Keratinocyte (primary cell): Measurements from ENCODE around the gene TRIP13. TPM values are rescaled to one million over a fixed set of nuclear protein-coding genes. Genes with fewer than 3 reads are reported as not detected.

ENCODE experiments used
- DNase-seq: peaks from one replicate; pipeline ENCODE4 v3.0.0-alpha.2; 2011; ENCODE audit warnings: low read depth, missing footprints, low spot score
- FAIRE-seq: peaks from 2 replicates; lab custom pipeline; 2011; peaks lifted over from hg19 to GRCh38; lab: Jason Lieb, UNC
- H2AFZ ChIP-seq: 2 replicates; pipeline ENCODE4 v1.6.0; 2012; ENCODE audit warnings: low read length, control low read depth, inconsistent platforms; ENCODE audit not compliant: control insufficient read depth
- H3K27ac ChIP-seq: 2 replicates; pipeline ENCODE4 v1.5.1; 2011; ENCODE audit warnings: low read length; ENCODE audit not compliant: control insufficient read depth, insufficient read depth
- H3K27me3 ChIP-seq: 3 replicates; pipeline ENCODE4 v1.6.0; 2011; ENCODE audit warnings: low read length; ENCODE audit not compliant: control insufficient read depth, insufficient read depth; ENCODE audit errors: extremely low read depth
- H3K36me3 ChIP-seq, 2 experiments: 2 replicates in 1 of 2; 3 replicates in 1 of 2; pipeline ENCODE4 v1.5.1; 2011; ENCODE audit warnings: low read length in 2 of 2, mild to moderate bottlenecking in 1 of 2; ENCODE audit not compliant: control insufficient read depth in 2 of 2, insufficient read depth in 2 of 2; ENCODE audit errors: extremely low read depth in 1 of 2
- H3K4me1 ChIP-seq: 3 replicates; pipeline ENCODE4 v1.5.1; 2011; ENCODE audit warnings: low read length; ENCODE audit not compliant: control insufficient read depth, insufficient read depth; ENCODE audit errors: extremely low read depth
- H3K4me2 ChIP-seq: 3 replicates; pipeline ENCODE4 v1.6.0; 2011; ENCODE audit warnings: low read depth, low read length; ENCODE audit not compliant: control insufficient read depth, insufficient read depth; ENCODE audit errors: extremely low read depth
- H3K4me3 ChIP-seq, 3 experiments: fragments of 200-600 bp in 1 of 3; sonication (generic) in 1 of 3; 2 replicates in 2 of 3; 3 replicates in 1 of 3; pipeline ENCODE4 v1.5.1; 2011 to 2016; ENCODE audit warnings: low read length in 3 of 3, mild to moderate bottlenecking in 3 of 3, control low read depth in 2 of 3, inconsistent platforms in 1 of 3, low read depth in 1 of 3, mixed read lengths in 1 of 3, mixed run types in 1 of 3, moderate library complexity in 1 of 3; ENCODE audit not compliant: control insufficient read depth in 2 of 3, insufficient read depth in 2 of 3; ENCODE audit errors: extremely low read depth in 1 of 3
- H3K79me2 ChIP-seq: 2 replicates; pipeline ENCODE4 v1.6.0; 2012; ENCODE audit warnings: low read length; ENCODE audit not compliant: control insufficient read depth, insufficient read depth
- H3K9ac ChIP-seq: 3 replicates; pipeline ENCODE4 v1.6.0; 2011; ENCODE audit warnings: low read length; ENCODE audit not compliant: control insufficient read depth, insufficient read depth; ENCODE audit errors: extremely low read depth
- H3K9me1 ChIP-seq: 3 replicates; pipeline ENCODE4 v1.6.0; 2011; ENCODE audit warnings: low read length; ENCODE audit not compliant: control insufficient read depth, insufficient read depth; ENCODE audit errors: extremely low read depth
- H3K9me3 ChIP-seq: 2 replicates; pipeline ENCODE4 v1.5.1; 2012; ENCODE audit warnings: low read depth, low read length; ENCODE audit not compliant: control insufficient read depth
- H4K20me1 ChIP-seq: 3 replicates; pipeline ENCODE4 v1.6.0; 2011; ENCODE audit warnings: low read length; ENCODE audit not compliant: control insufficient read depth, insufficient read depth; ENCODE audit errors: extremely low read depth
- EZH2 ChIP-seq: IDR thresholded peaks from one replicate; pipeline ENCODE4 v1.6.1; 2012; ENCODE audit warnings: inconsistent platforms, mild to moderate bottlenecking, low read length, moderate library complexity
- dilution Hi-C: fragments of 300-500 bp; cut with MboI; formaldehyde crosslinking; loops from one replicate; pipeline ENCODE4 v1.7.0; 2020; ENCODE audit warnings: low sequenced_read_pairs; ENCODE audit not compliant: extremely low pct_ligation_motif_present
- polyA plus RNA-seq, 5 experiments: library from polyadenylated mRNA; depleted of rRNA in 3 of 5; stranded (reverse) in 3 of 5; stranded (forward) in 1 of 5; unstranded in 1 of 5; fragments of >200 nt; gene quantifications; 1 replicate in 1 of 5; 2 replicates in 3 of 5; 3 replicates in 1 of 5; pipeline versions ENCODE4 v1.2.1 to v1.2.3, GENCODE V29; 2011 to 2012; ENCODE audit warnings: missing spikeins in 2 of 5, low read depth in 1 of 5, low replicate concordance in 1 of 5
- TF ChIP-seq, protein P1 (sequence below), 3 experiments: IDR thresholded peaks in 1 of 3; conservative IDR thresholded peaks in 1 of 3; optimal IDR thresholded peaks in 1 of 3; 2 replicates in 2 of 3; 3 replicates in 1 of 3; pipeline versions ENCODE3 to v1.5.1; 2011; ENCODE audit warnings: low read length in 3 of 3, mild to moderate bottlenecking in 3 of 3, moderate library complexity in 2 of 3, control low read depth in 1 of 3, inconsistent platforms in 1 of 3; ENCODE audit not compliant: insufficient read depth in 2 of 3; ENCODE audit errors: extremely low read depth in 1 of 3

Gene TRIP13
- polyA plus RNA-seq, 1 donor (not counting 4 experiments of a cell fraction or from before 2014, with no cell fraction given), result 37.8 TPM

DNA sequence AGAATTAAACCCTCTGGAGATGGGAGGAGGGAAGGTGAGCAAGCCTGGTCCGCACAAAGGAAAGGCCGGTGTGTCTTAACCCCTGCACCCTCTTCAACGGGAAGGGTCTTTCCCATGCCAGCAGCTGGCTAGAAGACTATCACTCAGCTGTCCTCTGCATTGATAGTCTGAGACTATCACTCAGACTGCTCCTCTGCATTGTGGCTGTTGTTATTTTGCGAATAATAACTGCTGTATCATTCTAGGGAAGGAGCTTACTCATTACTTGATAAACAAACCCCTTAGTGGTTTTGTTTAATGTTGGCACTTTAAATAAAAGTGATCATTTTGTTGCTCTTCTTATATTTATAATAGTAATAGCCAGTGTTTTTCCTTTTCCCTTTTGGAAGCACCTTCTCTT lies 8.1 kb downstream of the TRIP13 start:
- no peak overlapping the region for H3K4me3 ChIP-seq
- no peak for FAIRE-seq
- dilution Hi-C loops, result no loop called here
- H3K36me3 ChIP-seq, result peaks cover 4 to 20% of the 10 kb centered on the region in 2 experiments
- DNase-seq, result no peak
- peaks cover 6% of the 10 kb centered on the region for H3K79me2 ChIP-seq
- H3K9me3 ChIP-seq, result no peaks in the 10 kb centered on the region
- H3K4me2 ChIP-seq, result no peak overlapping the region
- H3K4me1 ChIP-seq, result no peaks in the 10 kb centered on the region
- no peak for TF ChIP-seq EZH2
- TF ChIP-seq, protein P1, sequence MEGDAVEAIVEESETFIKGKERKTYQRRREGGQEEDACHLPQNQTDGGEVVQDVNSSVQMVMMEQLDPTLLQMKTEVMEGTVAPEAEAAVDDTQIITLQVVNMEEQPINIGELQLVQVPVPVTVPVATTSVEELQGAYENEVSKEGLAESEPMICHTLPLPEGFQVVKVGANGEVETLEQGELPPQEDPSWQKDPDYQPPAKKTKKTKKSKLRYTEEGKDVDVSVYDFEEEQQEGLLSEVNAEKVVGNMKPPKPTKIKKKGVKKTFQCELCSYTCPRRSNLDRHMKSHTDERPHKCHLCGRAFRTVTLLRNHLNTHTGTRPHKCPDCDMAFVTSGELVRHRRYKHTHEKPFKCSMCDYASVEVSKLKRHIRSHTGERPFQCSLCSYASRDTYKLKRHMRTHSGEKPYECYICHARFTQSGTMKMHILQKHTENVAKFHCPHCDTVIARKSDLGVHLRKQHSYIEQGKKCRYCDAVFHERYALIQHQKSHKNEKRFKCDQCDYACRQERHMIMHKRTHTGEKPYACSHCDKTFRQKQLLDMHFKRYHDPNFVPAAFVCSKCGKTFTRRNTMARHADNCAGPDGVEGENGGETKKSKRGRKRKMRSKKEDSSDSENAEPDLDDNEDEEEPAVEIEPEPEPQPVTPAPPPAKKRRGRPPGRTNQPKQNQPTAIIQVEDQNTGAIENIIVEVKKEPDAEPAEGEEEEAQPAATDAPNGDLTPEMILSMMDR (optimal IDR thresholded peaks at IDR 0.05 in 1 of 3, IDR thresholded peaks at IDR 0.05 in 1 of 3, conservative IDR thresholded peaks at IDR 0.05 in 1 of 3; ENCODE audit: extremely low read depth in 1 of 3, insufficient read depth in 2 of 3, low read length in 3 of 3), result no peak
- H3K27ac ChIP-seq, result no peak overlapping the region
- no peak overlapping the region for H2AFZ ChIP-seq
- H4K20me1 ChIP-seq, result no peaks in the 10 kb centered on the region
- H3K9ac ChIP-seq, result no peak overlapping the region
- no peaks in the 10 kb centered on the region for H3K27me3 ChIP-seq
- no peaks in the 10 kb centered on the region for H3K9me1 ChIP-seq

DNA sequence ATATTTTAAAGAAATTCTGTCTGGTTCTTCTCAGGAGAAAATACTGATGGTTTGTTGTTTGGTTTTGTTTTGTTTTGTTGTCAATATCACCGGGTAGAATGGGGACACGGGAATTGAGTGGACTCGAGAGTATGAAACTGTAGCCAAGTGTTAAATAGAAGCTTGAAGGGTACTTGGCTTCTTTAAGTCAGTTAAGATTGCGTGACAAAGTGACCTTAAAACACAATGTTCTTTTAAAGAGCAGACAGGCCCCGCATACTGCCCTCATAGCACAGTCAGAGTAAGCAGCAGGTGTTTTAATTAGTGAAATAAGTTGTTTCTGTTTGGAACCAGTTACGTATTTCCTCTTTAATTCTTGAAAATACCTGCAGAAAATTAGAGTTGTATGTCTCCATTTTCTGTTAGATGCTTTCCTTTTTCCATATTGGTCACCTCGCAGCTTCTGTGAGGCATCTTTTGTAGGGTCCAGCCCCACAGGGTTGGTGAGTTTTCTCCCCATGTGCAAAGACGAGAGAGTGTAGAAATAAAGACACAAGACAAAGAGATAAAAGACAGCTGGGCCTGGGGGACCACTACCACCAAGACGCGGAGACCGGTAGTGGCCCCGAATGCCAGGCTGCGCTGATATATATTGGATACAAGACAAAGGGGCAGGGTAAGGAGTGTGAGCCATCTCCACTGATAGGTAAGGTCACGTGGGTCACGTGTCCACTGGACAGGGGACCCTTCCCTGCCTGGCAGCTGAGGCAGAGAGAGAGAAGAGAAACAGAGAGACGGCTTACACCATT lies 9.6 kb downstream of the TRIP13 start:
- Histone ChIP-seq H2AFZ (no peak overlapping the region), H3K27me3 (no peaks in the 10 kb centered on the region), H3K9ac (no peak overlapping the region), H3K4me2 (no peak overlapping the region), H3K4me1 (no peaks in the 10 kb centered on the region), H3K9me1 (no peaks in the 10 kb centered on the region), H3K9me3 (no peaks in the 10 kb centered on the region), H3K79me2 (no peaks in the 10 kb centered on the region), H3K4me3 (no peak overlapping the region), H3K27ac (no peak overlapping the region), H4K20me1 (no peaks in the 10 kb centered on the region), H3K36me3 (peaks cover 3 to 12% of the 10 kb centered on the region in 2 experiments)
- DNase-seq (no peak), FAIRE-seq (no peak)
- dilution Hi-C loops, result no loop called here
- no peak for TF ChIP-seq EZH2
- TF ChIP-seq, protein P1 (optimal IDR thresholded peaks at IDR 0.05 in 1 of 3, IDR thresholded peaks at IDR 0.05 in 1 of 3, conservative IDR thresholded peaks at IDR 0.05 in 1 of 3; ENCODE audit: extremely low read depth in 1 of 3, insufficient read depth in 2 of 3, low read length in 3 of 3), result no peak
